HG02885 (cell line): Measurements from ENCODE around the gene TTC7B.

Experiments used
- ATAC-seq: cut with Tn5 transposase; IDR thresholded peaks from one replicate; pipeline ENCODE4 v1.9.1; 2021; ENCODE audit warnings: mild to moderate bottlenecking; ENCODE audit not compliant: unreplicated experiment, poor library complexity

TTC7B gene

DNA sequence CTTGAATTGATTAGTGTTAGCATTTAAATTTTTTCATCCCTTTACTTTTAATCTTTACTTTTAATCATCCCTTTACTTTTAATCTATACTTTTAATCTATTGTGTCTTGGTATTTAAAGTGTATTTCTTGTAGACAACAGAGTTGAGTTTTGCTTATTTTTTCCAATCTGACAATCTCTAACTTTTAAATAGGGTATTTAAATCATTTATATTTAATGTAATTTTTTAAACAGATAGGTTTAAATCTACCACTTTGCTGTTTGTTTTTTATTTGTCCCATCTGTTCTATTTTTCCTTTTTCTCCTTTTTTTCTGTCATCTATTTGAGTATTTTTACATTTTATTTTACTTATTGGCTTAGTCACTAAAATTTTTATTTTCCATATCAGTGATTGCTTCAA is 68.3 kb downstream of the TTC7B start:
- ATAC-seq = no peak

GRCh38 chr14:90743826-90744225 is 72.4 kb downstream of the TTC7B start:
- ATAC-seq = no peak

- ATAC-seq = no peak
These were observed 72.8 kb downstream of the TTC7B start for GRCh38 chr14:90743425-90743824.

GRCh38 chr14:90742729-90743128 is 73.5 kb downstream of the TTC7B start:
- ATAC-seq = no peak

- ATAC-seq = no peak
These were observed 74.0 kb downstream of the TTC7B start for GRCh38 chr14:90742252-90742651.

DNA sequence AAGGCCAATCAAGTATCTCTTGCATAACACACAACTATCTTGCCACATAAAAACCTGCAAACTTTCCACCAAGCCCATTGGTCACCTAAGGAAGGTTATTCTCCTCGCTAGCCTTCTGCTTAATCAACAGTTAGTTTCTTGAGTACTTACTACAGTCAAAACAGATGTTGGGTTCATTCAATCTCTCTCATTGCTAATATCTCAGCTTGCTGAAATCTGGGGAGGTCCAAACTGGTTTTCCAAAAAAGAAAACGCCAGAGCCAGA is 74.6 kb downstream of the TTC7B start:
- ATAC-seq = no peak

DNA sequence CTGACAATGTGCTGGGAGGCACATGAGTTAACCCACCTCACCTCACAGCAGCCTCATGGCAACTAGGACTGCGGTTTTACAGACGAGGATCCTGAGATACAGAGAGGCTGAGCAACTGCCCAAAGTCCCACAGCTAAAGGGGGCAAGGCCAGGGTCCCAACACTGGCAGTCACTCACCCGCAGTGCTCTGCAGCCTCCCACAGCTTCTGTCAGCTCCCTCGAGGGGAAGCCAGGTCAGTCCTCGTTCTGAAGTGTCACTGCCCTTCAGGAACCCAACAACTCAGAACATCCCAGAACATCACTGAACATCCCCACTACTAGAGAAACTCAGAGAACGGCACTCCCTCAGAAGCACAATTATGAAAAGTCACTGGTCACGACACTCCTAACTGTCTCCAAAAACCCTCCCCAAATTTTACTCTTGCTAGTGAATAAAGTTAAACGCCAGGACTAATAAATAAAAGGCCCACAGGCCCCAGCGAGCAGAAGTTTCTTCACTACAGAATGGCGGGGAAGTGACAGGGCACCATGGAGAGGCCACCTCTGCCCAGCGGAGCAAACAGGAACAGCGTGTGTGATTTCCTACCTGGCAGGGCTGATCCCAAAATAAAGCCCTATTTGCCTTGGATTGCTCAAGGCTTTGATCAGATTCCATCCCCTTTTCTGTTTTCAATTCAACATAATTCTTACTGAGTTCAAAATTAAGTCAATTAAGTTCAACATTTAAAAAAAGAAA is 75.1 kb downstream of the TTC7B start:
- no peak for ATAC-seq

DNA sequence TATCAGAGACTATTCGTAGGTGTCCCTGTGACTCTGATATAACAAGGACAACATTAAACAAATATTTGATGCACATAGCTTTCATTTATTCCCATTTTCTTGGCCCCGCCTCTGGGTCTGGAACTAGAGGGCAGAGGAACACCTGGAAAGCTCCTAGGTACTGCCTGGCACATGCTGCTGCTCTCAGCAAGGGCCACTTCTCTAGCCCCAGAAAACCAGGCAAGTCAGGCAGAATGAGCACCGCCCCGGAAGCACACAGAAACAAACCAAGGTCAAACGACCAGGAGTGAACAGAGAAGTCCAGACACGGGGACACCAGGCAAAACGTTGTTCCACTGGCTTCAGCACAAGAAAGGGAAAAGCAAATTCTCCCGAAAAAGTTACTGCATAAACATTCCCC is 76.1 kb downstream of the TTC7B start:
- ATAC-seq = no peak

- no peak for ATAC-seq
These were observed 76.7 kb downstream of the TTC7B start for GRCh38 chr14:90739318-90740068.

GRCh38 chr14:90733139-90733808 is 83.0 kb downstream of the TTC7B start:
- no peak for ATAC-seq

GRCh38 chr14:90732718-90733117 is 83.5 kb downstream of the TTC7B start:
- ATAC-seq = no peak

GRCh38 chr14:90732139-90732538 is 84.1 kb downstream of the TTC7B start:
- ATAC-seq = no peak

DNA sequence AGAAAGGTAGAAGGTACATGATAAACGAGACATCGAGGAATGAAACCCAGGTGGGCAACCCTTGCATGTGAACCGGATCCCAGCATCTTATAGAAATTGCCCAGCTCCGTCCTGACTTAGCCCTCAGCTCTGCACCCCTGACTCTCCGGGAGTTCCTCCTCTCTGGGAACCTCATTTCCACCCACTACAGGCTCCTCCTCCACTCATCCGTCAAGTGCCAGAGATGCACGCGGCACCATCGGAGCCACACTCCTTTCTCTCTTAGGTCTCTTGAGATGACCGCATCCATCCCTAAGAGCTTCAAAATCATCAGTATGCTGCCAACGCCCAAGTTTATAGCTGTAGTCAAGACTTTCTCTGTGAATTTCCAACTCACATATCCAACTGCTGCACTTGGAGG is 84.7 kb downstream of the TTC7B start:
- no peak for ATAC-seq

- ATAC-seq = no peak
These were observed 85.9 kb downstream of the TTC7B start for GRCh38 chr14:90730206-90730766.

DNA sequence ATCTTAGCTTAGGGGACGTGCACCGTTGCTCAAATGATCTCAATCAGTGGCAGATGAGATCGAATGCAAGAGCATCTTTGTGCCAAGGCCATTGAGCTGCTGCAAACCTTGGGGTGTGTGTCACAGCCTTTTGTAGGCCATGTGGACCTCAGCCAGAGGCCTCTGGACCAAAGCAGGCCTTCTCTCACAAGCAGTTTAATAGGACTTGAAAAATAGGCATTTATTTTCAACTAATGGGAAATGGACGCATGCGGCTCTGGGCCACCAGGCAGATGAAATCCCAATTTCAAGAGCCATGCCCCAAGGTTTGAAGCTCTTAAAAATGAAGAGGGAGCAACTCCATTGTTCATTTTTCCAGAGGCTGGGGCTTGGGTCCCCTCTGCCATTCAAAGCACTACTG is 87.3 kb downstream of the TTC7B start:
- ATAC-seq = no peak

DNA sequence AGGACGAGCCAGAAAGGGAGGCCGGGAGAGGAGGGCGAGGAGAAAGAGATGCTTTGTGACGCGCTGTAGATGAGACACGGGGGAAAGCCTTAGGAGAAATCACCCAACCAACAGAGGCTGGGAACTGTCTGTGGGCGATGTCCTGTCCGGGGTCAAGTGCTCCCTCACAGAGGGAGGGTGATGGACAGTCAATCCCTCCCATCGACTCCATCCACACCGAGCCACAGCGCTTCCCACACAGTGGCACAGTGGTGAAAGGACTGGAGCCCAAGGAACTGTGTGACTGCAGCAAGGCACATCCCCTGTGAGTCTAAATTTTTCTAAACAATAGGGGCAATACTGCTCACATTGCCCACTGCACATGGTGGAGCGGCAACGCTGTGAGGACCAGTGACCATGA is 89.1 kb downstream of the TTC7B start:
- ATAC-seq = no peak

GRCh38 chr14:90726656-90727055 is 89.6 kb downstream of the TTC7B start:
- ATAC-seq = no peak

GRCh38 chr14:90724866-90725265 is 91.4 kb downstream of the TTC7B start:
- ATAC-seq = no peak

DNA sequence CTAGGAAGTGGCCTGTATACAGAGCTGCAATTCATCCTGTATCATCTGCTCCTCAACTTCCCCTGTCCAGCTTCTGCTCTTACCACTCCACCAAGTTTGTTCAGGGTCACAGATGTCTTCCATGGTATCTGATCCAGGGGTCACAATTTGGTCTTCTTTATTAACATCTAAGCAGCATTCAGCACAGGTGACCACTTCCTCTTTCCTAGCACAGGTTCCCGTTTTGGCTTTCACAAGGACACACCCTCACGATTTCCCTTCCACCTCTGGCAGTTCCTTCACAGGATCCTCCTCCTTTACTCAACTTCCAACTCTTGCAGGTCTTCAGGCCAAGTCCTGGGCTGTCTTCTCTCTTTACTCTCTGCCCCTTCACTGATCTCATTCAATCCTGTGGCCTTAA is 93.6 kb downstream of the TTC7B start:
- ATAC-seq = no peak

- ATAC-seq = no peak
These were observed 94.5 kb downstream of the TTC7B start for GRCh38 chr14:90721619-90722305.

DNA sequence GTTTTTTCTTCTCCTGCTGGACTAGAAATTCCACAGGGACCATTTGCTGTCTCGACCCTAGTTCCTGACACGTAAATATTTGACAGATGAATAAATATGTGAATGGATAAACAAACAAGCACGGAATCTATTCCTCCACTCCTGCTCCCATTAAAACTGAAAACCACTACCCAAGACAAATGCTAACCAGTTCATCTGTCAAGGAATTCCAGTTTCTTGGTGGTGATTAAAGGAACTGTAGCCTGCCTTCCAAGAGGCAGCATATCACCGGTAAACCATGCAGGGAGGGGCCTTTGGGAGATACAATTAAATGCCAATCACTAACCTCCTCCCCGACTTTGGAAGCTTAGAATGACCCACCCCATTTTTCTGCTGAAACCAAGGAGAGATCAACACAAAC is 95.4 kb downstream of the TTC7B start:
- no peak for ATAC-seq
